GM12878 (cell line): Measurements from ENCODE around the gene WBP2NL.

ENCODE experiments used
- CHD2 ChIP-seq: IDR thresholded peaks from 2 replicates; pipeline ENCODE4 v1.6.1; 2011; ENCODE audit warnings: low read depth, low read length, improper control_type of control experiment, borderline replicate concordance
- CTCF ChIP-seq, 3 experiments: IDR thresholded peaks in 2 of 3; conservative IDR thresholded peaks in 1 of 3; 2 replicates each; pipeline ENCODE4 v1.5.1; 2011; ENCODE audit warnings: low read depth in 3 of 3, low read length in 3 of 3, mild to moderate bottlenecking in 3 of 3, control low read depth in 2 of 3, moderate library complexity in 2 of 3, inconsistent platforms in 1 of 3, mixed read lengths in 1 of 3; ENCODE audit not compliant: control insufficient read depth in 2 of 3, insufficient read depth in 1 of 3; ENCODE audit errors: extremely low read depth in 1 of 3
- KDM1A ChIP-seq: fragments of 200-600 bp; sonication (generic); IDR thresholded peaks from 2 replicates; pipeline ENCODE4 v1.6.1; 2016; ENCODE audit warnings: borderline replicate concordance
- MAX ChIP-seq: IDR thresholded peaks from 2 replicates; pipeline ENCODE4 v1.6.1; 2012; ENCODE audit warnings: low read depth, low read length, improper control_type of control experiment
- MXI1 ChIP-seq: fragments of 150-350 bp; IDR thresholded peaks from 2 replicates; pipeline ENCODE4 v1.6.1; 2011; ENCODE audit warnings: low read depth, mild to moderate bottlenecking, inconsistent platforms, low read length, improper control_type of control experiment
- NFYB ChIP-seq: IDR thresholded peaks from 2 replicates; pipeline ENCODE4 v1.6.1; 2011; ENCODE audit warnings: low read depth, mild to moderate bottlenecking, low read length, improper control_type of control experiment, moderate library complexity; ENCODE audit not compliant: insufficient read depth
- NR2F1 ChIP-seq: fragments of 450-650 bp; conservative IDR thresholded peaks from 2 replicates; pipeline ENCODE4 v1.6.1; 2017; ENCODE audit warnings: mild to moderate bottlenecking
- POLR2AphosphoS5 ChIP-seq: IDR thresholded peaks from 2 replicates; pipeline ENCODE4 v1.6.1; 2011; ENCODE audit warnings: mild to moderate bottlenecking, low read length, inconsistent platforms
- RELA ChIP-seq: fragments of 450-650 bp; IDR thresholded peaks from 2 replicates; pipeline ENCODE4 v1.8.0; 2014; ENCODE audit warnings: borderline replicate concordance; ENCODE audit not compliant: partially characterized antibody
- TAF1 ChIP-seq: IDR thresholded peaks from 2 replicates; pipeline ENCODE4 v1.6.1; 2011; ENCODE audit warnings: mild to moderate bottlenecking, low read depth, low read length, borderline replicate concordance
- TCF12 ChIP-seq: IDR thresholded peaks from 2 replicates; pipeline ENCODE4 v1.6.1; 2011; ENCODE audit warnings: low read depth, mild to moderate bottlenecking, low read length
- ZBTB33 ChIP-seq: fragments of 450-650 bp; IDR thresholded peaks from 2 replicates; pipeline ENCODE4 v1.6.1; 2017; ENCODE audit warnings: mild to moderate bottlenecking

GRCh38 chr22:42074846-42075676 lies 76.5 kb downstream of the WBP2NL start:
- TF ChIP-seq KDM1A (no peak), CTCF (IDR thresholded peaks at IDR 0.05 in 2 of 3, conservative IDR thresholded peaks at IDR 0.05 in 1 of 3; ENCODE audit: control insufficient read depth in 2 of 3, extremely low read depth in 1 of 3, insufficient read depth in 1 of 3, low read depth in 3 of 3, low read length in 3 of 3) (no peak), ZBTB33 (no peak), CHD2 (no peak), TAF1 (no peak), MAX (no peak), NFYB (no peak), NR2F1 (0 out of 2 replicates have a peak, but pooled peaks have one; percentile 2), MXI1 (no peak), RELA (no peak), TCF12 (no peak), POLR2AphosphoS5 (no peak)
